Trophoblast cell (in vitro differentiated cells and primary cell): ENCODE data around the gene LRP1.

ENCODE experiments used
- DNase-seq, 2 donors: peaks; one replicate each; pipeline ENCODE4 v3.0.0-alpha.2; 2016
- H2AFZ ChIP-seq: 2 replicates; pipeline ENCODE4 v1.6.1; 2013; ENCODE audit warnings: low read length, moderate library complexity, mild to moderate bottlenecking; ENCODE audit not compliant: insufficient read depth, poor library complexity
- H2AK5ac ChIP-seq: 2 replicates; pipeline ENCODE4 v1.6.1; 2013; ENCODE audit warnings: mild to moderate bottlenecking, low read length
- H2BK120ac ChIP-seq: 2 replicates; pipeline ENCODE4 v1.6.1; 2013; ENCODE audit warnings: low read length, mild to moderate bottlenecking, moderate library complexity; ENCODE audit not compliant: insufficient read depth, poor library complexity
- H2BK12ac ChIP-seq: 2 replicates; pipeline ENCODE4 v1.6.1; 2013; ENCODE audit warnings: mild to moderate bottlenecking, low read length, moderate library complexity
- H2BK5ac ChIP-seq: 2 replicates; pipeline ENCODE4 v1.6.1; 2013; ENCODE audit warnings: low read length, low read depth, moderate library complexity, mild to moderate bottlenecking; ENCODE audit not compliant: poor library complexity
- H3K14ac ChIP-seq: 2 replicates; pipeline ENCODE4 v1.6.1; 2013; ENCODE audit warnings: mild to moderate bottlenecking, low read length
- H3K18ac ChIP-seq: 2 replicates; pipeline ENCODE4 v1.6.1; 2013; ENCODE audit warnings: mild to moderate bottlenecking, low read length
- H3K23ac ChIP-seq: 2 replicates; pipeline ENCODE4 v1.6.1; 2013; ENCODE audit warnings: low read length
- H3K27ac ChIP-seq: 2 replicates; pipeline ENCODE4 v1.5.1; 2013; ENCODE audit warnings: low read depth, mild to moderate bottlenecking, inconsistent platforms, low read length, moderate library complexity
- H3K27me3 ChIP-seq: 2 replicates; pipeline ENCODE4 v1.6.1; 2013; ENCODE audit warnings: inconsistent platforms, mild to moderate bottlenecking, low read length, moderate library complexity; ENCODE audit not compliant: insufficient read depth
- H3K36me3 ChIP-seq, 2 experiments: 1 replicate in 1 of 2; 2 replicates in 1 of 2; pipeline ENCODE4 v1.6.1; 2013; ENCODE audit warnings: low read length in 2 of 2, mild to moderate bottlenecking in 2 of 2, moderate library complexity in 1 of 2; ENCODE audit not compliant: insufficient read depth in 2 of 2, control insufficient read depth in 1 of 2
- H3K4ac ChIP-seq: 2 replicates; pipeline ENCODE4 v1.6.1; 2013; ENCODE audit warnings: low read depth, mild to moderate bottlenecking, low read length, moderate library complexity
- H3K4me1 ChIP-seq, 2 experiments: 1 replicate in 1 of 2; 2 replicates in 1 of 2; pipeline ENCODE4 v1.6.1; 2013; ENCODE audit warnings: low read length in 2 of 2, mild to moderate bottlenecking in 2 of 2, moderate library complexity in 1 of 2; ENCODE audit not compliant: insufficient read depth in 2 of 2, control insufficient read depth in 1 of 2
- H3K4me2 ChIP-seq: 2 replicates; pipeline ENCODE4 v1.6.1; 2013; ENCODE audit warnings: inconsistent platforms, mild to moderate bottlenecking, low read length, moderate library complexity
- H3K4me3 ChIP-seq: 2 replicates; pipeline ENCODE4 v1.5.1; 2013; ENCODE audit warnings: mild to moderate bottlenecking, low read depth, low read length, inconsistent platforms
- H3K79me1 ChIP-seq: one replicate; pipeline ENCODE4 v1.6.1; 2013; ENCODE audit warnings: low read length
- H3K79me2 ChIP-seq: 2 replicates; pipeline ENCODE4 v1.6.1; 2013; ENCODE audit warnings: low read length, mild to moderate bottlenecking; ENCODE audit not compliant: control insufficient read depth, insufficient read depth, poor library complexity
- H3K9ac ChIP-seq: 2 replicates; pipeline ENCODE4 v1.6.1; 2013; ENCODE audit warnings: mild to moderate bottlenecking, low read length
- H3K9me3 ChIP-seq: 2 replicates; pipeline ENCODE4 v1.6.1; 2013; ENCODE audit warnings: low read depth, mild to moderate bottlenecking, control low read depth, inconsistent platforms, low read length; ENCODE audit not compliant: insufficient read depth
- H4K12ac ChIP-seq: 2 replicates; pipeline ENCODE4 v1.6.1; 2013; ENCODE audit warnings: low read depth, mild to moderate bottlenecking, low read length, moderate library complexity
- H4K8ac ChIP-seq: 2 replicates; pipeline ENCODE4 v1.6.1; 2013; ENCODE audit warnings: low read depth, mild to moderate bottlenecking, low read length, moderate library complexity
- H4K91ac ChIP-seq: one replicate; pipeline ENCODE4 v1.6.1; 2013; ENCODE audit warnings: low read depth, mild to moderate bottlenecking, low read length, moderate library complexity
- WGBS: extraction: QIAGEN DNeasy Blood & Tissue Kit; methylation state at CpG from one replicate; pipeline ENCODE4 v1.1.7; 2013; ENCODE audit warnings: missing lambda C conversion rate; ENCODE audit not compliant: insufficient read length, insufficient coverage; ENCODE audit errors: extremely low coverage; 5-methylcytosine and 5-hydroxymethylcytosine counted together

The LRP1 gene

GRCh38 chr12:57175428-57176138, 47.3 kb downstream of the LRP1 start:
- no CpG with 5 or more reads among the region's 29 CpGs for WGBS
- Histone ChIP-seq H3K27me3 (no peaks in the 10 kb centered on the region), H2BK5ac (no peak overlapping the region), H2BK120ac (no peak overlapping the region), H2AK5ac (no peak overlapping the region), H3K79me1 (no peaks in the 10 kb centered on the region), H3K4ac (no peak overlapping the region), H2BK12ac (no peak overlapping the region), H4K12ac (no peak overlapping the region), H4K8ac (no peak overlapping the region), H3K36me3 (peaks cover 87 to 89% of the 10 kb centered on the region in 2 experiments), H3K23ac (no peak overlapping the region), H3K9ac (no peak overlapping the region), H3K14ac (no peak overlapping the region), H3K4me3 (no peak overlapping the region), H3K4me1 (peaks cover 1 to 4% of the 10 kb centered on the region in 2 experiments), H3K4me2 (no peak overlapping the region), H3K18ac (no peak overlapping the region), H3K27ac (no peak overlapping the region), H3K79me2 (no peaks in the 10 kb centered on the region), H4K91ac (no peak overlapping the region), H3K9me3 (peaks cover 2% of the 10 kb centered on the region), H2AFZ (no peak overlapping the region)
- DNase-seq, result peak; percentile 63 to 88

- Histone ChIP-seq H3K9me3 (peaks cover 2% of the 10 kb centered on the region), H3K4ac (no peak overlapping the region), H3K27me3 (no peaks in the 10 kb centered on the region), H2AK5ac (no peak overlapping the region), H2BK12ac (no peak overlapping the region), H4K91ac (no peak overlapping the region), H3K79me2 (no peaks in the 10 kb centered on the region), H3K4me1 (peaks cover 5 to 8% of the 10 kb centered on the region in 2 experiments), H3K79me1 (no peaks in the 10 kb centered on the region), H3K36me3 (peaks cover 87 to 89% of the 10 kb centered on the region in 2 experiments), H3K9ac (peak overlapping the region; percentile 45), H3K14ac (no peak overlapping the region), H2BK120ac (no peak overlapping the region), H3K4me3 (no peak overlapping the region), H3K18ac (no peak overlapping the region), H4K8ac (no peak overlapping the region), H4K12ac (no peak overlapping the region), H2BK5ac (no peak overlapping the region), H3K23ac (no peak overlapping the region), H3K27ac (no peak overlapping the region), H2AFZ (no peak overlapping the region), H3K4me2 (no peak overlapping the region)
- WGBS, result no CpG with 5 or more reads among the region's 9 CpGs
- no peak for DNase-seq
Observed at GRCh38 chr12:57176139-57176477, 47.8 kb downstream of the LRP1 start.

GRCh38 chr12:57176846-57177245, 48.6 kb downstream of the LRP1 start:
- no peak overlapping the region for H2AFZ ChIP-seq
- no peak overlapping the region for H2BK5ac ChIP-seq
- H2BK120ac ChIP-seq, result no peak overlapping the region
- no peak overlapping the region for H4K8ac ChIP-seq
- H3K27me3 ChIP-seq, result no peaks in the 10 kb centered on the region
- WGBS, result no CpG with 5 or more reads among the region's 9 CpGs
- peaks cover 2% of the 10 kb centered on the region for H3K9me3 ChIP-seq
- no peak overlapping the region for H3K23ac ChIP-seq
- H4K91ac ChIP-seq, result no peak overlapping the region
- no peaks in the 10 kb centered on the region for H3K79me1 ChIP-seq
- H3K4me3 ChIP-seq, result peak overlapping the region; percentile 1
- no peak overlapping the region for H2BK12ac ChIP-seq
- H3K18ac ChIP-seq, result no peak overlapping the region
- H3K14ac ChIP-seq, result no peak overlapping the region
- DNase-seq, result no peak
- no peak overlapping the region for H3K4me2 ChIP-seq
- H3K36me3 ChIP-seq, result peaks cover 85 to 87% of the 10 kb centered on the region in 2 experiments
- peaks cover 7 to 8% of the 10 kb centered on the region in 2 experiments for H3K4me1 ChIP-seq
- H3K79me2 ChIP-seq, result no peaks in the 10 kb centered on the region
- no peak overlapping the region for H3K9ac ChIP-seq
- no peak overlapping the region for H3K27ac ChIP-seq
- H3K4ac ChIP-seq, result no peak overlapping the region
- H4K12ac ChIP-seq, result no peak overlapping the region
- H2AK5ac ChIP-seq, result no peak overlapping the region

GRCh38 chr12:57177354-57177753, 49.1 kb downstream of the LRP1 start:
- Histone ChIP-seq H3K14ac (no peak overlapping the region), H3K4me1 (peaks cover 7 to 8% of the 10 kb centered on the region in 2 experiments), H2AK5ac (no peak overlapping the region), H3K27me3 (no peaks in the 10 kb centered on the region), H3K4ac (no peak overlapping the region), H4K91ac (no peak overlapping the region), H3K4me2 (no peak overlapping the region), H2BK120ac (no peak overlapping the region), H2BK12ac (no peak overlapping the region), H3K79me1 (no peaks in the 10 kb centered on the region), H3K79me2 (no peaks in the 10 kb centered on the region), H2BK5ac (no peak overlapping the region), H3K9me3 (peaks cover 2% of the 10 kb centered on the region), H3K36me3 (peaks cover 84 to 87% of the 10 kb centered on the region in 2 experiments), H4K12ac (peak overlapping the region; percentile 8), H3K23ac (no peak overlapping the region), H3K18ac (no peak overlapping the region), H4K8ac (no peak overlapping the region), H3K4me3 (peak overlapping the region; percentile 1), H2AFZ (no peak overlapping the region), H3K9ac (no peak overlapping the region), H3K27ac (no peak overlapping the region)
- no peak for DNase-seq
- no CpG with 5 or more reads among the region's 16 CpGs for WGBS
